Tibial artery (tissue), 4 donors: ENCODE data around the gene FARP1.

Experiments used
- DNase-seq, 2 donors: peaks; one replicate each; pipeline ENCODE4 v3.0.0-alpha.2; 2019
- H3K27ac ChIP-seq, 2 donors: fragments of 200-600 bp; sonication (generic) in 1 of 2; 1 replicate in 1 of 2; 2 replicates in 1 of 2; pipeline ENCODE4 v1.5.1; 2018 to 2019; ENCODE audit warnings: mild to moderate bottlenecking in 1 of 2
- H3K27me3 ChIP-seq, 2 donors: fragments of 200-600 bp; sonication (generic) in 1 of 2; one replicate each; pipeline versions ENCODE4 v1.5.1 to v1.6.0; 2016 to 2019
- H3K36me3 ChIP-seq, 3 donors: fragments of 200-600 bp; sonication (generic) in 2 of 3; one replicate each; pipeline ENCODE4 v1.5.1; 2016 to 2019; ENCODE audit warnings: mild to moderate bottlenecking in 2 of 3
- H3K4me1 ChIP-seq, 4 donors: fragments of 200-600 bp; sonication (generic) in 2 of 4; 1 replicate in 3 of 4; 2 replicates in 1 of 4; pipeline ENCODE4 v1.5.1; 2016 to 2019
- H3K4me3 ChIP-seq, 2 donors: fragments of 200-600 bp; sonication (generic) in 1 of 2; 1 replicate in 1 of 2; 2 replicates in 1 of 2; pipeline ENCODE4 v1.5.1; 2018 to 2019; ENCODE audit warnings: mild to moderate bottlenecking in 2 of 2
- H3K9me3 ChIP-seq, 3 donors: fragments of 200-600 bp; sonication (generic) in 1 of 3; one replicate each; pipeline ENCODE4 v1.5.1; 2016 to 2019
- CTCF ChIP-seq, 2 experiments: fragments of 200-600 bp in 1 of 2; fragments of 450-650 bp in 1 of 2; IDR thresholded peaks; one replicate each; pipeline ENCODE4 v1.5.1; 2017 to 2019; ENCODE audit warnings: antibody characterized with exemption in 2 of 2, mild to moderate bottlenecking in 1 of 2, moderate library complexity in 1 of 2
- intact Hi-C: fragments of 100-400 bp; cut with DNase I; formaldehyde crosslinking; loops from one replicate; pipeline ENCODE4 v1.15.0; 2023; ENCODE audit warnings: low total_unique reads

Gene FARP1

DNA sequence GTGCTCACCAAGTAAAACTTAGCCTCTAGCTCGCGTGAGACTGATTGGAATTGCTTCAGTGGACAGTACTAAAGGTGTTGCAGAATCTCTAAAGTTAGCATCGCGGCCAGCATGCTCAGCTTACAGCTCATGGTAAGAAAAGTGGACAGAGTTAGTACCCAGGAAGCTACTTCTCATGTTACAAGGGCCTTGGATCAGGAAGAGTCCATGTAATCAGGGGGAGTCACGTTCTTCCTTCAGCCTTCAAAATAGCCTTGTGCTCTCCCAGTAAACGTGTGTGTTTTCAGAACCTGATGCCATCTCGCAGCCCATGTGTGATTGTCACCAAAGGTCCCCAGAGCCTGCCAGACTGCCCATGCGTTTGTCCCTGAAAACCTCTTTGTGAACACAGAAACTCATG is 230.0 kb downstream of the FARP1 start:
- no peak overlapping the region for H3K4me3 ChIP-seq
- H3K27me3 ChIP-seq: no peaks in the 10 kb centered on the region
- DNase-seq: no peak
- H3K9me3 ChIP-seq: peaks cover 0 to 5% (median 0%) of the 10 kb centered on the region in 3 donors
- TF ChIP-seq CTCF (IDR thresholded peaks at IDR 0.05): no peak
- intact Hi-C loops: no loop called here
- H3K4me1 ChIP-seq: peaks cover 0 to 15% (median 7%) of the 10 kb centered on the region in 4 donors
- no peak overlapping the region for H3K27ac ChIP-seq
- H3K36me3 ChIP-seq: peaks cover 0 to 21% (median 7%) of the 10 kb centered on the region in 3 donors

GRCh38 chr13:98374750-98375149 is 231.9 kb downstream of the FARP1 start:
- H3K4me3 ChIP-seq: no peak overlapping the region
- H3K9me3 ChIP-seq: peaks cover 0 to 5% (median 0%) of the 10 kb centered on the region in 3 donors
- H3K27me3 ChIP-seq: no peaks in the 10 kb centered on the region
- peaks cover 0 to 11% (median 0%) of the 10 kb centered on the region in 3 donors for H3K36me3 ChIP-seq
- no peak for TF ChIP-seq CTCF (IDR thresholded peaks at IDR 0.05)
- H3K27ac ChIP-seq: no peak overlapping the region
- peaks cover 0 to 15% (median 7%) of the 10 kb centered on the region in 4 donors for H3K4me1 ChIP-seq
- intact Hi-C loops: no loop called here
- DNase-seq: no peak

DNA sequence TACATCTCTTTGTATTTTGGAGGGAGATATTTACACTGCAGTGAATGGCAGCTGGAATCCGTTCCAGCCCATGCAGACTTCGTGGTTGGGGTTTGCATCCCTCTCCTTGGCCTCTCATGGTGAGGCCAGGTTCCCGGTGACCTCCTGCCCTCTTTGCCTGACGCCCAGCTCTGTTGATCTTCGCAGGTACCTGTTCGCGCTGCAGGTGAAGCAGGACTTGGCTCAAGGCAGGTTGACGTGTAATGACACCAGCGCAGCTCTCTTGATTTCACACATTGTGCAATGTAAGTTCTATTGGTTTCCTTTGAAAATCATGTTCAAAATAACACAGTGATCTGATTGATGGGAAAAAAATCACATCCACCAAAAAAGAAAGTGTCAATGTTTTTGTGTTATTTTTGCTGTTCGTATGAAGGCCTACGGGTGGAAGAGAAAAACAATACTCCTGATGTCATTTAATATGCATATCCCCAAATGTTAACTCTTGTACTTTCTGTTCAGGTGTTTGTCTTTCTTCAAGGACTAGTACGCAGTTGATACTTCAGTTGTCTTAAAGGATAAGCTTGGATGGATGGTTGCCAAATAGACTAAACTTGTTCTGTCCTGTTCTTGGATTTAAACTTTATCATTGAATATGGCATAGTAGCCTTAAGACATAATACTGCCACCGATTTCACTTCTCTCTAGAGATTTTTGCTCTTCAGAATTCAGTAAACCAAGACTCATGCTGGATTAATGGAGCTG is 234.9 kb downstream of the FARP1 start:
- Histone ChIP-seq H3K9me3 (peaks cover 0 to 5% (median 0%) of the 10 kb centered on the region in 3 donors), H3K36me3 (peaks cover 0 to 16% (median 7%) of the 10 kb centered on the region in 3 donors), H3K27ac (no peak overlapping the region), H3K27me3 (no peaks in the 10 kb centered on the region), H3K4me3 (no peak overlapping the region), H3K4me1 (no peaks in the 10 kb centered on the region)
- intact Hi-C loops: no loop called here
- no peak for TF ChIP-seq CTCF (IDR thresholded peaks at IDR 0.05)
- DNase-seq: no peak

GRCh38 chr13:98384739-98385138 is 241.8 kb downstream of the FARP1 start:
- H3K27me3 ChIP-seq: no peaks in the 10 kb centered on the region
- H3K36me3 ChIP-seq: peaks cover 0 to 47% (median 39%) of the 10 kb centered on the region in 3 donors
- H3K4me3 ChIP-seq: no peak overlapping the region
- DNase-seq: no peak
- no peak overlapping the region for H3K27ac ChIP-seq
- no peak for TF ChIP-seq CTCF (IDR thresholded peaks at IDR 0.05)
- H3K4me1 ChIP-seq: peaks cover 0 to 4% (median 0%) of the 10 kb centered on the region in 4 donors
- no peaks in the 10 kb centered on the region for H3K9me3 ChIP-seq
- intact Hi-C loops: no loop called here

GRCh38 chr13:98385606-98386005 is 242.7 kb downstream of the FARP1 start:
- H3K9me3 ChIP-seq: no peaks in the 10 kb centered on the region
- peaks cover 0 to 4% (median 0%) of the 10 kb centered on the region in 4 donors for H3K4me1 ChIP-seq
- H3K27me3 ChIP-seq: no peaks in the 10 kb centered on the region
- no peak overlapping the region for H3K4me3 ChIP-seq
- TF ChIP-seq CTCF (IDR thresholded peaks at IDR 0.05): no peak
- no peak overlapping the region for H3K27ac ChIP-seq
- H3K36me3 ChIP-seq: peaks cover 3 to 56% (median 48%) of the 10 kb centered on the region in 3 donors
- DNase-seq: no peak
- intact Hi-C loops: no loop called here
